ENCODE data around the gene KLHL8. TPM values are rescaled to one million over a fixed set of nuclear protein-coding genes. Genes with fewer than 3 reads are reported as not detected.
A peak's percentile ranks its signal among the peaks of the same experiment; 100 is the strongest.
"Not testable (repeated sequence)": the region's sequence is repeated elsewhere in the genome, so short reads cannot be mapped to it uniquely, and the experiment has no call there.

Gene KLHL8
- total RNA-seq, 1 experiment from 2014 or later, result 4.6 TPM

DNA sequence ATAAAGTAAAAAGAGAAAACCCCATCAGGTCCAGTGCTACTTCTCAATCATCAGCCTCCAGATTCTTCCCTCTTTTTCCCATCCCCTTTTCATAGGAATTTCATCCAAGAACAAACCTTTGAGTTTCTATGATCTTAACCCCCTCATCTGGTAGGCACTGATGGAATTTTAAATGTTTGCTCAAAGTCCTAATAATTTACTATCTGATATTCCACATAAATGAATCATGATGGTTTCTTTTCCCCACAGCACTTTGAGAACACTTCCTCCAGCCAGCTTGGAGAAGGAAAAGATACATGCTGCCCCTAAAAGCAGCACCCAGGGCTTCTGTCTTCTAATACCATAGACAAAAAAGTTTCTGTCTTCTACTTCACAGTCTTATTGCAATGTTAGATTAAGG, 19.4 kb upstream of the KLHL8 start:
- H3K4me3 ChIP-seq (ENCODE audit: insufficient read depth, low read depth, low read length), result no peak overlapping the region
- no peaks in the 10 kb centered on the region for H3K36me3 ChIP-seq (replicated peaks; ENCODE audit: control insufficient read depth, insufficient read depth, low read length)
- DNase-seq, result no peak
- H3K27me3 ChIP-seq (ENCODE audit: control insufficient read depth, insufficient read depth, low read length), result no peaks in the 10 kb centered on the region

DNA sequence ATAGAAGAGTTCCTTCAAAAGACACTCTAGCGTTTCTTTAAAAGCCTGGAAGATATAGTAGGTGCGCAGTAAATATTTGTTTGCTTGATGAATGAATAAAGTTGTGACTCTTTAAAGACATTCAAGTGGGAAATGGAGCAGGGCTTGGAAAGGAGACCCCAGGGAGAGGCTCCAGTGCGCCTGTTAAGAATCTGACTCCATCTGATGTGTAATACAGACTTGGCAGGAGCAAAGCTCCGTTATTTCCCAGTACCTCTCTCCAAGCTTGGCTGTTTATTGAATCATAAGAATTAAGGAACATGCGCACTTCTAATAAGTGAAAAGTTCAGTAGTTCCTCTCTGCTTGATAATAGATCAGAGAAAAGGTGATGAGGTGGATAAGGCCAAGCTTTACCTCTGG, 18.8 kb upstream of the KLHL8 start:
- Histone ChIP-seq H3K36me3 (replicated peaks; ENCODE audit: control insufficient read depth, insufficient read depth, low read length) (no peaks in the 10 kb centered on the region), H3K27me3 (ENCODE audit: control insufficient read depth, insufficient read depth, low read length) (no peaks in the 10 kb centered on the region), H3K4me3 (ENCODE audit: insufficient read depth, low read depth, low read length) (no peak overlapping the region)
- DNase-seq, result no peak

DNA sequence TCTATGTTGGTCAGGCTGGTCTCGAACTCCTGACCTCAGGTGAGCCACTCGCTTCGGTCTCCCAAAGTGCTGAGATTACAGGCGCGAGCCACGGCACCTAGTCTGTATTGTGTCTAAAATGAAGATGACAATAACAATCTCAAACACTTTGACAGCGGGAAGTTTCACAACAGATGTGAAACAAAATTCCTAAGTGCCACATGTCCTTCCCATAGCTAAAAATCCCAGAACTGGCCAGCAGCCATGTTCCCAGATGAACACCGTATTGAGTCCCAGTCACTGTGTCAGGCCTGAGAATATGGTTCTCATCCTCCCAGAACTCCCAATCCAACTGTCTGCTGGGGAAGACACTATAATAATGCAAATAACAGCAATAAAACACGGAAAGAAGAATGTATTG, 16.4 kb upstream of the KLHL8 start:
- no peak for DNase-seq
- no peaks in the 10 kb centered on the region for H3K36me3 ChIP-seq (replicated peaks; ENCODE audit: control insufficient read depth, insufficient read depth, low read length)

DNA sequence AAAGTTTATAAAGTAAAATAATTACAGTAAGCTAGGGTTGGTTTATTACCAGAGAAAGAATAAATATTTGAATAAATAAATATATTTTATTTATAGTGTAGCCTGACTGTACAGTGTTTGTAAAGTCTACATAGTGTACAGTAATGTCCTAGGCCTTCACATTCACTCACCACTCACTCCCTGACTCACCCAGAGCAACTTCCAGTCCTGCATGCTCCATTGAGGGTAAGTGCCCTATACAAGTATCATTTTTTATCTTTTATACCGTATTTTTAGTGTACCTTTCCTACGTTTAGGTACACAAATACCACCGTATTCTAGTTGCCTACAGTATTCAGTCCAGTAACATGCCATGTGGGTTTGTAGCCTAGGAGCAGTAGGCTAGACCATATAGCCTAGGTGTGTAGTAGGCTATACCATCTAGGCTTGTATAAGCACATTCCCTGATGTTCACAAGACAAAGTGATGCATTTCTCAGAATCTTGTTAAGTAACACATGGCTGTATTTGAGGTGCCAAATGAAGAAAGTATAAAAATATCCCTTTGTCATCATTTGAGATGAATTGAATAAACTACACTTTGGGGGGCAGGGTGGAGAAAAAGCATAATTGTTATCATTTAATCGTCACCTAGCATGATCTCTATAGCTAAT, 14.7 kb upstream of the KLHL8 start:
- no peaks in the 10 kb centered on the region for H3K27me3 ChIP-seq (ENCODE audit: control insufficient read depth, insufficient read depth, low read length)
- no peak for DNase-seq
- no peaks in the 10 kb centered on the region for H3K36me3 ChIP-seq (replicated peaks; ENCODE audit: control insufficient read depth, insufficient read depth, low read length)
- no peak overlapping the region; the same call in 1 of the 2 replicates for H3K4me3 ChIP-seq (ENCODE audit: insufficient read depth, low read depth, low read length)

More for the DNA sequence above, 16.4 kb upstream of the KLHL8 start:
- H3K27me3 ChIP-seq (ENCODE audit: control insufficient read depth, insufficient read depth, low read length), result no peaks in the 10 kb centered on the region
- no peak overlapping the region for H3K4me3 ChIP-seq (ENCODE audit: insufficient read depth, low read depth, low read length)

DNA sequence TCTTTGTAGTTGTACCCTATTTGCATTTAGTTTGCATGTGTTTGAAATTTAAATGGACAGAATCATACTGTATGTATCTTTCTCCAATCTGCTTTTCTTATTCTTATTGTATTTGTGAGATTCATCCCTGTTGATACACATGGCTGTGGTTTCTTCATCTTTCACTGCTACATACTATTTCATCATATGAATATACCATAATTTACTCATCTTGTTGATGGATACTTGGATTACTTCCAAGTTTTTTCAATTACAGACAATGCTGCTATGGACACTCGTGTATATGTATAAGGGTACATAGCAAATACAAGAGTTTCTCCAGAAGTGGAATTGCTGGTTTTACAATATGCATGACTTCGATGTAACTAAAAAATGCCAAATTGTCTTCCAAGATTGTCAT, 11.8 kb upstream of the KLHL8 start:
- DNase-seq, result no peak
- no peak overlapping the region for H3K4me3 ChIP-seq (ENCODE audit: insufficient read depth, low read depth, low read length)
- H3K27me3 ChIP-seq (ENCODE audit: control insufficient read depth, insufficient read depth, low read length), result no peaks in the 10 kb centered on the region
- H3K36me3 ChIP-seq (replicated peaks; ENCODE audit: control insufficient read depth, insufficient read depth, low read length), result no peaks in the 10 kb centered on the region

DNA sequence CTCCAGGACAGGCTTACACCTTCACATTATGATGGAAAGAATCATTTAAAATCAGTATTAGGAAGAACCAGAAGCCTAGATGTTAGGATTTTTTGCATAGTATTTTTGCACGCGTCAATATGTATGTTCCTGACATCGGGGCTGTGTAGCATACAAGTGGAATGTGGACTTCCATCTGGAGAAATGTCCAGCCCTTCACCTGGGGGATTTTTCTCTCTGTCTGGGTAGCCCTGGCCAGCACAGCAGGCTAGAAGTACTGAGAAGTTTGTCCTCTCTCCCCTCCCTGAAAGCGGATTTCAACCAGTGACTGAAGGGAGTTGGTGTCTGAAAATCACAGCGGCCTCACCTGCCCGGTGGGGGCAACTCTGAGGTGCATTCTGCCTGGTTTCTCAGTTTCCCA, 10.4 kb upstream of the KLHL8 start:
- no peak for DNase-seq
- no peaks in the 10 kb centered on the region for H3K27me3 ChIP-seq (ENCODE audit: control insufficient read depth, insufficient read depth, low read length)
- no peaks in the 10 kb centered on the region for H3K36me3 ChIP-seq (replicated peaks; ENCODE audit: control insufficient read depth, insufficient read depth, low read length)
- no peak overlapping the region for H3K4me3 ChIP-seq (ENCODE audit: insufficient read depth, low read depth, low read length)

DNA sequence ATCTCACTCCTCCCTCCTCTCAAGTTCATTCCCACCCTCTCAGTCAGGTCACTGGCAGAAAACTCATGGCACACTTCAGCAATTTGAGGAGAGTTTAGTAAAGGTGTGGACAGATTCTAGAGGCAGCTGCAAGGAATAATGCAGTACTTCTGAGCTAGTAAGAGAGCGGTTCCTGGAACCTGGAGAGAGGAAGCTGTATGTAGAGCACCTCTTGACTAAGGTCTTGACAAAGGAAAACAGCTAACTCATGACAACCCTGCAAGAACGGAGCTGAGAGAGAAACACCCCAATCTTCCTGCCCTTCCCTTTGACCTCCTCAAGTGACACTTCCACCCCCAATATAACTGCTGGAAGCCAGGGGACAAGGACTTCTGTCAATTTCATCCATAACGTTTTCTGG, 9.6 kb upstream of the KLHL8 start:
- no peak overlapping the region for H3K4me3 ChIP-seq (ENCODE audit: insufficient read depth, low read depth, low read length)
- no peaks in the 10 kb centered on the region for H3K27me3 ChIP-seq (ENCODE audit: control insufficient read depth, insufficient read depth, low read length)
- no peak for DNase-seq
- H3K36me3 ChIP-seq (replicated peaks; ENCODE audit: control insufficient read depth, insufficient read depth, low read length), result no peaks in the 10 kb centered on the region

DNA sequence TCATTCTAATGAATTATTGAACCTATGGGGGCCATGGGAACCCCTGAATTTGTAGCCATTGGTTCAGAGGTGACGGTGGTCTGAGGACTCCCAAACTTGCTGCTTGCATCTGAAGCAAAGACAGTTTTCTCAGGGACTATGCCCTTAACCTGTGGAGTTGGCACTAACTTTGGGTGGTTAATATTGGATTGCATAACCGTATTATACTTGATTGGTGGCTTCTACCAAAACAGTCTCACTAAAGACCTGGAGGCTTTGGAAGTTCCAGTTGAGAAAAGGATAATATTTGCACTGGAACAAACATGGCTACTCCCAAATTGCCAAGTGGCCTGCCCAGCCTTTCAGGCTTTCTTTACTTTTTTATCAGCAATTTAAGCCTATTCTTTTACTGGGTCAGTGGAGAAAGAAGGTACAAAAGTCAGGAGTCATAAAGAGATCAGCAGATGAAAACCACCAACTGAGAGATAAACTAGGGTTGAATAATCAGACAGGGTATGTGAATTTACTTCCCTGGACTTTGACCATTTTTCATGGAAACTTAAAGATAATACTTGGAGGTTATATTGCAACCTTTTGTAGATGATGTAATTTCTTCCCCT, 7.9 kb upstream of the KLHL8 start:
- H3K36me3 ChIP-seq (replicated peaks; ENCODE audit: control insufficient read depth, insufficient read depth, low read length), result no peaks in the 10 kb centered on the region
- no peak overlapping the region for H3K4me3 ChIP-seq (ENCODE audit: insufficient read depth, low read depth, low read length)
- H3K27me3 ChIP-seq (ENCODE audit: control insufficient read depth, insufficient read depth, low read length), result no peaks in the 10 kb centered on the region
- no peak for DNase-seq

DNA sequence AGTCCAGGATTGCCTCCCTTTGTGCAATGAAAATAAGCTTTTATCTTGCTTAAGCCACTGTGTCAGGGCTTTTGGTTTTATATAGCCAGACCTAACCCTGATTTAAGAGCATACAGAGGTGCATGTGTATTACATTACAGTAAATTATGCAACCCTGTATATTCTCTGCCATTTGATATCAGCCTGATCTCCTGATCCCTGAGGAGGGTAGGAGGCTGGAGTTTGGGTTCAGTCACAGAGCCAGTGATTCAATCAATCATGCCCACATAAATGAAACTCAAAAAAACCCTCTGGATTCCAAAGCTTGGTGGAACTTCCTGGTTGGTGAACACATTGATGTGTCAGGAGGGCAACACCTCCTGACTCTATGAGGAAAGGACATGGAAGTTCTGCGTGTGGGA, 7.3 kb upstream of the KLHL8 start:
- Histone ChIP-seq H3K36me3 (replicated peaks; ENCODE audit: control insufficient read depth, insufficient read depth, low read length) (no peaks in the 10 kb centered on the region), H3K27me3 (ENCODE audit: control insufficient read depth, insufficient read depth, low read length) (no peaks in the 10 kb centered on the region), H3K4me3 (ENCODE audit: insufficient read depth, low read depth, low read length) (no peak overlapping the region)
- DNase-seq, result no peak

DNA sequence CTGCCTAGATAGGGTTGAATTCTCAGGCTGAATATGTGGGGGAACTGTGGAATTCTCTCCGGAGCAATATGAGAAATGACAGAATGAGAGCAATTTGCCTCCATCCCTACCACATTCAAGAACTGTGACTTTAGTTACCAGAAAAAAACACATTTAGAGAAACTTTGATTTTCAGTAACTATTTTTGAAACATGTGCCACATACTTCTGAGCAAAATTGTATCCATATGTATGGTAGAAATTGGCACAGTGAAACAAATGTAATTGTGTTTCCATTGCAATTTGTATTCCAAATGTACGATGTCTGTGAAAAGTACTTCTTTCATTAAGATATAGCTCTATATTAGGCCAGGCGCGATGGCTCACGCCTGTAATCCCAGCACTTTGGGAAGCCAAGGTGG, 5.5 kb upstream of the KLHL8 start:
- no peak for DNase-seq
- H3K4me3 ChIP-seq (ENCODE audit: insufficient read depth, low read depth, low read length), result no peak overlapping the region
- no peaks in the 10 kb centered on the region for H3K36me3 ChIP-seq (replicated peaks; ENCODE audit: control insufficient read depth, insufficient read depth, low read length)
- no peaks in the 10 kb centered on the region for H3K27me3 ChIP-seq (ENCODE audit: control insufficient read depth, insufficient read depth, low read length)

DNA sequence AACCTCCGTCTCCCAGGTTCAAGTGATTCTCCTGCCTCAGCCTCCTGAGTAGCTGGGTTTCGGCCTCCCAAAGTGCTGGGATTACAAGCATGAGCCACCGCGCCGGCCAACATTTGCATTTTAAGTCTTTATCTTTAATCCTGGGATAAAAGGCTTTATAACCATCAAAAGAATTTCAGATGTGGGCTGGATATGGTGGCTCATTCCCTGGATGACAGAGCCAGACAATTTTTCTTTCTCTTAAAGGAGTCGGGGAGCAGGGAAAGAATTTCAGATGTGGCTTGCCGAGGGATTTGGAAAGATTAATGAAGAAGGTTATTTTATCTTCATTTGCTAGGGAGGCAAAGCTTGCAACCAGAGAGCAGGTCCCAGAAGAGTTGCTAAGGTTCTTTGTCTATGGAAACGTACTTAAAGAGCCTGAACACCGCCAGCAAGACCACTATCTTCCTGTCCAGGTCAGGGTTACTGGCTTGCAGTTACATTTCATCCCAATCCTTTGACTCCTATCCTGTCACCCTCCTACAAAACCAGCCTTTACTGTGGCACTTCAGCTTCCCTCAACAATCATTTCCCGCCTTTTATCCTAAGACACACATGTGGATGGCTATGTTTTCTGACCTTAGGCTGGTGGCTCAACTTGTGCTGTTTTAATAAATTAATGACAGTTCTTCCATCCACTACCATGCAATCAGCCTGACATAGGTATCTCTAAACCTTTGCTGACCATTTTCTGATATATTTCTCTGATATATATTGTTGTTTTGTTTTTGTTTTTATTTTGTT, 3.9 kb upstream of the KLHL8 start:
- no peak for DNase-seq
- Histone ChIP-seq H3K36me3 (replicated peaks; ENCODE audit: control insufficient read depth, insufficient read depth, low read length) (no peaks in the 10 kb centered on the region), H3K4me3 (ENCODE audit: insufficient read depth, low read depth, low read length) (no peak overlapping the region), H3K27me3 (ENCODE audit: control insufficient read depth, insufficient read depth, low read length) (0 out of 2 replicates have a peak, but pooled peaks cover 1% of the 10 kb centered on the region)

DNA sequence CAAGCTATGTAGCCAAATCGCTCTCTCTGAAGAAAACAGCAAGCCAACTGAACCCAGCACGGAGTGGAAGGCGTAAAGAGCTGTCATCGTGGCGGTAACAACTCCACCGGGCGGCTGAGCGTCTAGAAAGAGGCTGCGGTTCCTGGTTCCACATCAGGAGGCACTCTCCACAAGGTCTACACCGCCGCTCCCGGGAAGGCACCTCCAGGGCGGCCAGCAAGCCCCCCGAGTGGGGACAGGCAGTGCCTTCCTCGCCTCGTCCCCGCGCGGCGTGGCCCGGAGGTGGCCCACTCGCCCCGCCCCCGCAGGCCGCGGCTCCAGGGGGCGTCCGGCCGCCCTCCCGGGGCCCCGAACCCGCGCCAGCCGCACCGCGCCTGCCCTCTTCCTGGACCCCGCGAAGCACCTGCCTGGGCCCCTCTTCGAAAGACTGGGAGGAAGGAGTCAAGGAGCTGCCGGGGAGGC, 755 bp downstream of the KLHL8 start:
- no peaks in the 10 kb centered on the region for H3K36me3 ChIP-seq (replicated peaks; ENCODE audit: control insufficient read depth, insufficient read depth, low read length)
- peak overlapping the region; percentile 99 for H3K4me3 ChIP-seq (ENCODE audit: insufficient read depth, low read depth, low read length)
- 0 out of 2 replicates have a peak, but pooled peaks cover 1% of the 10 kb centered on the region for H3K27me3 ChIP-seq (ENCODE audit: control insufficient read depth, insufficient read depth, low read length)
- no peak for DNase-seq

DNA sequence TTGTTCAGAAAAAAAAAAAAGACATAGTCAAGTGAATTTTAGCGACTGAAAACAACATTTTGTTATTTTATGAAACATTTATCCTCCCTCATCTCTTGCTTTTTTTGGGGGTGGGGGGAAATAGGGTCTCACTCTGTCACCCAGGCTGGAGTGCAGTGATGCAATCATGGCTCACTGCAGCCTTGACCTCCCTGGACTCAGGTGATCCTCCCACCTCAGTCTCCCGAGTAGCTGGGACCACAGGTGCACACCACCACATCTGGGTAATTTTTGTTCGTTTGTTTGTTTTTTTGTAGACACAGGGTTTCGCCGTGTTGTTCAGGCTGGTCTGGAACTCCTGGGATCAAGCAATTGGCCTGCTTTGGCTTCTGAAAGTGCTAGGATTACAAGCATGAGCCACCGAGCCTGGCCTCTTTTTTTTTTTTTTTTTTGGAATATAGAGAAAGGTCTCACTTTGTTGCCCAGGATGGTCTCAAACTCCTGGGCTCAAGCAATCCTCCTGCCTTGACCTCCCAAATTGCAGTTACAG, 3.1 kb downstream of the KLHL8 start:
- DNase-seq; H3K4me3 ChIP-seq (ENCODE audit: insufficient read depth, low read depth, low read length); H3K27me3 ChIP-seq (ENCODE audit: control insufficient read depth, insufficient read depth, low read length); H3K36me3 ChIP-seq (replicated peaks; ENCODE audit: control insufficient read depth, insufficient read depth, low read length): not testable (repeated sequence)

DNA sequence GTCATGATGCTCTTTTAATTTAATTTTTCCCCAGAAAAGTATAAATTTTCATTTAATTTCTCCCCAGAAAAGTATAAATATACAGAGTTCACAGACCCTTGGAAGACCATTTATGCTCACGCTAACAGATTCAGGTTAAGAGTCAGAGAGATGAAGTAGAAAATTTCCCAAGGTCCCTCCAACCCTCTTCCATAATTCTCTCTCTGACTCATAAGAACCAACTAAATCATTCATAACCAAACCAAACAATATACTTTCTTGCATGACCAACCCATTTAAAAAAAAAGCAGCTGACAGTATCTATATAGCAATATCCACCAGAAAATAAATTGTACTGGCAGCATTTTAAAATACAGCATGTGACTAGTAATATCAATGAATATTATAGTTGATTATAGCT, 3.9 kb downstream of the KLHL8 start:
- H3K36me3 ChIP-seq (replicated peaks; ENCODE audit: control insufficient read depth, insufficient read depth, low read length), result no peaks in the 10 kb centered on the region
- H3K4me3 ChIP-seq (ENCODE audit: insufficient read depth, low read depth, low read length), result no peak overlapping the region
- DNase-seq, result no peak
- 0 out of 2 replicates have a peak, but pooled peaks cover 1% of the 10 kb centered on the region for H3K27me3 ChIP-seq (ENCODE audit: control insufficient read depth, insufficient read depth, low read length)
